ENCODE measurements around the gene ASPDH. TPM values are rescaled to one million over a fixed set of nuclear protein-coding genes. Genes with fewer than 3 reads are reported as not detected.

The ASPDH gene
- not detected for total RNA-seq
- not detected for polyA plus RNA-seq
- long read RNA-seq, donor 1: 0 reads
- long read RNA-seq, donor 2: 0 reads
- long read RNA-seq, donor 3: 0 reads

DNA sequence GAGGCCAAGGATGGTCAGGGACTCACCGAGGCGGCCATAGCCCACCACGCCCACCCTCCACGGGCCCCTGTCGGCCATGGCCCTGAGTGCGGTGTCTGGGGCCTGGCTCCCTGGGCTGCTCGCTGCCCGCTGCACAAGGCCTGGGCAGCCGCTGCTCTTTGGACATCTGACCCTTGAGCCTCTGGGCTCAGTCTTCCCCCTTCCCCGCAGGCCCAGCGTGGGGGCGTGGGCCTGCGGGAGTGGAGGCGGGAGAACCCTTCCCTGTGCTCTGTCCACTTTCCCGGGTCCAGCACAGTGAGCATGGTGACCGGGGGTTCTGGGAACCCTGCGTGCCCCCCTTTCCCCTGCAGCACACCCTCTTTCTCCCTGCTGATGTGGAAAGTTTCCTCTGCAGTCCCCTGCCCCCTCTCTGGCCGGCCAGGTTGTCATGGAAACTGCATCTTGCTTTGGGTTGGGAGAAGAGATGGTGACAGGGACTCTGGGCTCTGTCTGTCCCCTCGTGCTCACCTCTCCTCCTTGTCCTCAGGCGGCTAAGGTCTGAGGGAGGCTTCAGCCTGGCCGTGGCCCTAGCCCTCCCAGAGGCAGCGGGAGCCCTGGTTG lies at the start of gene ASPDH:
Gene ASPDH (minus strand): TSS at position 168 of the 600 bp plus-strand sequence. CDS start 90 bp downstream, at position 78.
- H3K4me1 ChIP-seq: peaks cover 5 to 25% (median 13%) of the 10 kb centered on the region in 9 donors
- TF ChIP-seq, protein P1, sequence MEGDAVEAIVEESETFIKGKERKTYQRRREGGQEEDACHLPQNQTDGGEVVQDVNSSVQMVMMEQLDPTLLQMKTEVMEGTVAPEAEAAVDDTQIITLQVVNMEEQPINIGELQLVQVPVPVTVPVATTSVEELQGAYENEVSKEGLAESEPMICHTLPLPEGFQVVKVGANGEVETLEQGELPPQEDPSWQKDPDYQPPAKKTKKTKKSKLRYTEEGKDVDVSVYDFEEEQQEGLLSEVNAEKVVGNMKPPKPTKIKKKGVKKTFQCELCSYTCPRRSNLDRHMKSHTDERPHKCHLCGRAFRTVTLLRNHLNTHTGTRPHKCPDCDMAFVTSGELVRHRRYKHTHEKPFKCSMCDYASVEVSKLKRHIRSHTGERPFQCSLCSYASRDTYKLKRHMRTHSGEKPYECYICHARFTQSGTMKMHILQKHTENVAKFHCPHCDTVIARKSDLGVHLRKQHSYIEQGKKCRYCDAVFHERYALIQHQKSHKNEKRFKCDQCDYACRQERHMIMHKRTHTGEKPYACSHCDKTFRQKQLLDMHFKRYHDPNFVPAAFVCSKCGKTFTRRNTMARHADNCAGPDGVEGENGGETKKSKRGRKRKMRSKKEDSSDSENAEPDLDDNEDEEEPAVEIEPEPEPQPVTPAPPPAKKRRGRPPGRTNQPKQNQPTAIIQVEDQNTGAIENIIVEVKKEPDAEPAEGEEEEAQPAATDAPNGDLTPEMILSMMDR (IDR thresholded peaks at IDR 0.05): no peak
- WGBS, 2 donors: 60 to 66% methylated on average over 21 of the region's 22 CpGs
- peaks cover 0 to 13% (median 0%) of the 10 kb centered on the region in 7 donors for H3K27me3 ChIP-seq
- intact Hi-C loops (cut with DNase I): loop anchor here in 1 of 10 donors (5.0 to 10.0 kb wide), 2 partner anchors 37 to 291 kb away; partner anchors contain the start of genes EMC10 and GARIN5A
- no peak within 1 kb of the TSS for H3K4me3 ChIP-seq
- no peaks in the 10 kb centered on the region for H3K36me3 ChIP-seq
- no peaks in the 10 kb centered on the region for H3K9me3 ChIP-seq
- H3K27ac ChIP-seq: no peak within 1 kb of the TSS
- no peak for DNase-seq
- ATAC-seq: no peak

DNA sequence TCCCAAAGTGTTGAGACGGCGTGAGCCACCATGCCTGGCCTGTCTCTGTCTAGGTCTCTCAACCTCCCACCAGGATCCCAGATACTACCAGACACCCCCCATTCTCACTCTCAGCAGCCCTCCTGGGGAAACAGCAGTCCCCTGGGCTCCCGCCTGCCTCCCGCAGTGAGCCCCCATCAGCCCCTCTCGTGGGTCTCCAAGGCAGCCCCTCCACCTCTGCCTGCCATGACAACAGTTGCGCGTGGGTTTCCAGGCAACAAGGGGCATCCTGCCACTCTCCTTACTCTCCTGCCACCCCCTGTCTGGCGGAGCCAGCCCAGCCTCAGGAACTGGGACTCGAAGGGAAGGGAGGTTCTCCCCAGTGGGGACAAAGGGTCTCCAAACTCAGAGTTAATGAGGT lies 49.3 kb upstream of the ASPDH start:
- Histone ChIP-seq H3K27me3 (peaks cover 0 to 64% (median 51%) of the 10 kb centered on the region in 7 donors), H3K9me3 (no peaks in the 10 kb centered on the region), H3K4me3 (no peak overlapping the region), H3K4me1 (peaks cover 0 to 12% (median 3%) of the 10 kb centered on the region in 9 donors), H3K36me3 (no peaks in the 10 kb centered on the region), H3K27ac (no peak overlapping the region)
- intact Hi-C loops (cut with DNase I): no loop called here
- 86 to 87% methylated on average over 9 of the region's 9 CpGs for WGBS, 2 donors
- DNase-seq (no peak), ATAC-seq (no peak)
- TF ChIP-seq, protein P1 (IDR thresholded peaks at IDR 0.05): no peak

DNA sequence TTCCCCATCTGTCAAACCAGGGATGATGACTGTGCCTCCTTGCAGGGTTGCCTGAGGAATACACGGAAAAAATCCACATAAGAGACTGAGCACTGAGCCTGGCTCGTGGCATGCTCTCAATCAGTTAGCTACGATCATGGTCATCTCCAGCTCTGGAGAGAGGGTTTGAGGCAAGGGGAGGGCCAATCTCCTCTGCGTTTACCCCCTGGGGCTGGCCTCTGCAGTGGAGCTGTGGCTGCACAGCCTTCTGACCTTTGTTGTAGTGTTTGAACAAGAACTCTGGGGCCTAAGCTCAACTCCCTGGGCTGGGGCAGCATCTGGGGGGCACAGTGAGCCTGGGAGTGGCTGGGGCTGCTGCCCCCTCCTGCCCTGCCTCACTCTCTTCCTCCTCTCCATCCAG lies 48.6 kb upstream of the ASPDH start:
- 79 to 83% methylated on average over 4 of the region's 4 CpGs for WGBS, 2 donors
- TF ChIP-seq, protein P1 (IDR thresholded peaks at IDR 0.05): no peak
- H3K9me3 ChIP-seq: no peaks in the 10 kb centered on the region
- no peaks in the 10 kb centered on the region for H3K36me3 ChIP-seq
- peaks cover 0 to 63% (median 46%) of the 10 kb centered on the region in 7 donors for H3K27me3 ChIP-seq
- no peak for ATAC-seq
- peaks cover 0 to 11% (median 3%) of the 10 kb centered on the region in 9 donors for H3K4me1 ChIP-seq
- intact Hi-C loops (cut with DNase I): no loop called here
- DNase-seq: no peak
- H3K27ac ChIP-seq: no peak overlapping the region
- H3K4me3 ChIP-seq: no peak overlapping the region

DNA sequence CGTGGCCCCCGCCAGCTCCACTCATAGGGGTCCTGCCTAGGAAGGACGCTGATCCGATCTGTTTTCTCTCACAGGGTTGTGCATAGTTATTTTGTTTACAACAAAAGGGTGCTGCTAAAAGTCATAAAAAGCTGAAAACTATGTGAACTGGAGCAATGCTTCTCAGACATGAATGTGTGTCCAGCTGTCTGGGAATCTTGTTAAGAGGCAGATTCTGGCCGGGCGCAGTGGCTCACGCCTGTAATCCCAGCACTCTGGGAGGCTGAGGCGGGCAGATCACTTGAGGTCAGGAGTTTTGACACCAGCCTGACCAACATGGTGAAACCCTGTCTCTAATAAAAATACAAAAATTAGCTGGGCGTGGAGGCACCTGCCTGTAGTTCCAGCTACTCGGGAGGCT lies 45.9 kb upstream of the ASPDH start:
- Histone ChIP-seq H3K4me3 (no peak overlapping the region), H3K27ac (no peak overlapping the region), H3K9me3 (no peaks in the 10 kb centered on the region), H3K36me3 (no peaks in the 10 kb centered on the region), H3K27me3 (peaks cover 0 to 64% (median 41%) of the 10 kb centered on the region in 7 donors), H3K4me1 (peaks cover 0 to 20% (median 10%) of the 10 kb centered on the region in 9 donors)
- intact Hi-C loops (cut with DNase I): no loop called here
- WGBS, 2 donors: 62 to 65% methylated on average over 10 of the region's 10 CpGs
- DNase-seq (no peak), ATAC-seq (no peak)
- TF ChIP-seq, protein P1 (IDR thresholded peaks at IDR 0.05): no peak
